HG03108 (cell line): Measurements from ENCODE around the gene MAPK7.

ENCODE experiments used
- ATAC-seq: cut with Tn5 transposase; IDR thresholded peaks from one replicate; pipeline ENCODE4 v1.9.1; 2021; ENCODE audit warnings: moderate library complexity; ENCODE audit not compliant: unreplicated experiment

Gene MAPK7

GRCh38 chr17:19392303-19392702 lies 14.0 kb downstream of the MAPK7 start:
- no peak for ATAC-seq

- no peak for ATAC-seq
These were observed 19.3 kb downstream of the MAPK7 start for GRCh38 chr17:19397556-19398041.

- ATAC-seq = no peak
These were observed 20.2 kb downstream of the MAPK7 start for GRCh38 chr17:19398301-19399181.

GRCh38 chr17:19399750-19400450 lies 21.6 kb downstream of the MAPK7 start:
- no peak for ATAC-seq

GRCh38 chr17:19401321-19402010 lies 23.2 kb downstream of the MAPK7 start:
- no peak for ATAC-seq

- no peak for ATAC-seq
These were observed 23.9 kb downstream of the MAPK7 start for GRCh38 chr17:19402171-19402570.

- no peak for ATAC-seq
These were observed 24.7 kb downstream of the MAPK7 start for GRCh38 chr17:19403021-19403420.

GRCh38 chr17:19404264-19404663 lies 26.0 kb downstream of the MAPK7 start:
- ATAC-seq = no peak

- ATAC-seq = no peak
These were observed 26.8 kb downstream of the MAPK7 start for GRCh38 chr17:19405114-19405513.

GRCh38 chr17:19407601-19408345 lies 29.5 kb downstream of the MAPK7 start:
- ATAC-seq = no peak

- no peak for ATAC-seq
These were observed 30.0 kb downstream of the MAPK7 start for GRCh38 chr17:19408346-19408710.

GRCh38 chr17:19409066-19409465 lies 30.8 kb downstream of the MAPK7 start:
- ATAC-seq = no peak

- ATAC-seq = no peak
These were observed 31.2 kb downstream of the MAPK7 start for GRCh38 chr17:19409509-19409908.

GRCh38 chr17:19410091-19410490 lies 31.8 kb downstream of the MAPK7 start:
- no peak for ATAC-seq

GRCh38 chr17:19410875-19411620 lies 32.8 kb downstream of the MAPK7 start, which contains the start of gene RNF112:
Gene RNF112, plus strand, starts transcription at chr17:19411232. Its CDS starts 177 bp downstream, at chr17:19411409.
- no peak for ATAC-seq

GRCh38 chr17:19411631-19412030 lies 33.3 kb downstream of the MAPK7 start:
- no peak for ATAC-seq

- no peak for ATAC-seq
These were observed 34.2 kb downstream of the MAPK7 start for GRCh38 chr17:19412510-19412909.

- no peak for ATAC-seq
These were observed 34.7 kb downstream of the MAPK7 start for GRCh38 chr17:19412984-19413383.

- ATAC-seq = no peak
These were observed 35.5 kb downstream of the MAPK7 start for GRCh38 chr17:19413761-19414160.
